ENCODE data around the gene MARCHF7. TPM values are rescaled to one million over a fixed set of nuclear protein-coding genes. Genes with fewer than 3 reads are reported as not detected.

MARCHF7 gene
- total RNA-seq, 3 donors from 2014 or later (not counting 1 experiment from before 2014, with no cell fraction given) = 60.5 to 96.5 (median 66.8) TPM

Other genes with a start within 250 kb of the MARCHF7 start
- gene BAZ2B, start 96.0 kb upstream of the MARCHF7 start, total RNA-seq = 10 to 100 TPM; 59.8 to 73.7 (median 68.4) TPM
- gene CD302, start 85.7 kb downstream of the MARCHF7 start, total RNA-seq = 1 to 10 TPM; 2.0 to 5.2 (median 5.1) TPM
- 10 to 100 TPM; 32.7 to 41.1 (median 40.9) TPM for gene LY75, start 192.2 kb downstream of the MARCHF7 start, total RNA-seq